Small intestine (tissue), 7 donors: ENCODE results near the gene TIFAB. TPM values are rescaled to one million over a fixed set of nuclear protein-coding genes. Genes with fewer than 3 reads are reported as not detected.
A peak's percentile ranks its signal among the peaks of the same experiment; 100 is the strongest.

ENCODE experiments used
- DNase-seq, 2 donors: peaks; one replicate each; pipeline versions ENCODE4 v3.0.0 to v3.0.0-alpha.2; 2013
- FAIRE-seq: peaks from 2 replicates; lab custom pipeline; 2012; peaks lifted over from hg19 to GRCh38; lab: Jason Lieb, UNC
- H3K27ac ChIP-seq, 3 donors: one replicate each; pipeline ENCODE4 v1.5.1; 2013; ENCODE audit warnings: low read length in 2 of 3, mild to moderate bottlenecking in 2 of 3, control low read depth in 1 of 3, inconsistent platforms in 1 of 3, low read depth in 1 of 3, moderate library complexity in 1 of 3
- H3K27me3 ChIP-seq, 3 donors: one replicate each; pipeline ENCODE4 v1.6.1; 2013; ENCODE audit warnings: low read length in 3 of 3, inconsistent platforms in 1 of 3; ENCODE audit not compliant: control insufficient read depth in 3 of 3, insufficient read depth in 3 of 3
- H3K36me3 ChIP-seq, 3 donors: one replicate each; pipeline ENCODE4 v1.6.1; 2013; ENCODE audit warnings: low read length in 3 of 3, inconsistent platforms in 1 of 3, low read depth in 1 of 3, mild to moderate bottlenecking in 1 of 3, moderate library complexity in 1 of 3; ENCODE audit not compliant: control insufficient read depth in 3 of 3, insufficient read depth in 2 of 3
- H3K4me1 ChIP-seq, 3 donors: one replicate each; pipeline ENCODE4 v1.6.1; 2013; ENCODE audit warnings: low read length in 2 of 3, inconsistent platforms in 1 of 3, low read depth in 1 of 3, mild to moderate bottlenecking in 1 of 3, moderate library complexity in 1 of 3; ENCODE audit not compliant: control insufficient read depth in 3 of 3, insufficient read depth in 2 of 3
- H3K4me3 ChIP-seq, 3 donors: one replicate each; pipeline ENCODE4 v1.5.1; 2013; ENCODE audit warnings: low read length in 3 of 3, control low read depth in 1 of 3, inconsistent platforms in 1 of 3, low read depth in 1 of 3, mild to moderate bottlenecking in 1 of 3, moderate library complexity in 1 of 3
- H3K9me3 ChIP-seq, 2 donors: one replicate each; pipeline ENCODE4 v1.6.1; 2013; ENCODE audit warnings: low read depth in 1 of 2, low read length in 1 of 2; ENCODE audit not compliant: control insufficient read depth in 2 of 2, insufficient read depth in 1 of 2
- WGBS, 3 donors: extraction: QIAGEN DNeasy Blood & Tissue Kit; methylation state at CpG; one replicate each; pipeline ENCODE4 v1.1.7; 2013; 5-methylcytosine and 5-hydroxymethylcytosine counted together
- polyA plus RNA-seq, 4 donors: library from polyadenylated mRNA; stranded (reverse) in 3 of 4; unstranded in 1 of 4; fragments of 200-250 nt in 3 of 4; fragments of 120-200 nt in 1 of 4; gene quantifications; one replicate each; pipeline versions ENCODE4 v1.2.1 to v1.2.3, GENCODE V29; 2013
- donor health status: healthy with polysubstance abuse.
- donor health status: control.
- donor health status: control.
- donor health status: Bipolar disorder and iron deficiency.
- donor health status: healthy.

TIFAB gene
- polyA plus RNA-seq, 4 donors, result 0.07 to 1.4 (median 0.27) TPM; not detected in 1

DNA sequence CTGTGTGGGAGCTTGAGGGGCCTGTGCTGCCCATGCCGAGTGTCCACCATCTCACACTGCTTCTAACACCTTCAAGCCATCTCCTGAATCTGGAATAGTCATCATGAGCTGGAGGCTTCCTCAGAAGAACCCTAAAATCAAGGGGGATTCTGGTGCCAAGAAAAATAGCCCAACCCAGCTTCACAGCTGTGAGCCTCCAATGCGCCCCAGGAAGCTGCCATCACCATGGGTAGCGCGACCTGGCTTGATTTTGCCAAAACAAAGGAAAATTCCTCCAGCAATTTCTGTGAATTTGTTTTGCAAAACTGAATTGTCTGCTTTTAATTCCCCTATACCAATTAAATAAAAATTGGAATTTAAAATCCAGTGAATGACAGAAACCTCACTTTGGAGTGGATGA lies 6.2 kb upstream of the TIFAB start:
- H3K4me3 ChIP-seq, result no peak overlapping the region
- FAIRE-seq, result no peak
- DNase-seq, result no peak
- no peaks in the 10 kb centered on the region for H3K9me3 ChIP-seq
- H3K36me3 ChIP-seq, result no peaks in the 10 kb centered on the region
- peaks cover 0 to 3% (median 0%) of the 10 kb centered on the region in 3 donors for H3K4me1 ChIP-seq
- no peak overlapping the region for H3K27ac ChIP-seq
- peaks cover 0 to 14% (median 0%) of the 10 kb centered on the region in 3 donors for H3K27me3 ChIP-seq
- WGBS, 3 donors, result 96 to 97% (median 97%) methylated on average over 4 of the region's 4 CpGs

DNA sequence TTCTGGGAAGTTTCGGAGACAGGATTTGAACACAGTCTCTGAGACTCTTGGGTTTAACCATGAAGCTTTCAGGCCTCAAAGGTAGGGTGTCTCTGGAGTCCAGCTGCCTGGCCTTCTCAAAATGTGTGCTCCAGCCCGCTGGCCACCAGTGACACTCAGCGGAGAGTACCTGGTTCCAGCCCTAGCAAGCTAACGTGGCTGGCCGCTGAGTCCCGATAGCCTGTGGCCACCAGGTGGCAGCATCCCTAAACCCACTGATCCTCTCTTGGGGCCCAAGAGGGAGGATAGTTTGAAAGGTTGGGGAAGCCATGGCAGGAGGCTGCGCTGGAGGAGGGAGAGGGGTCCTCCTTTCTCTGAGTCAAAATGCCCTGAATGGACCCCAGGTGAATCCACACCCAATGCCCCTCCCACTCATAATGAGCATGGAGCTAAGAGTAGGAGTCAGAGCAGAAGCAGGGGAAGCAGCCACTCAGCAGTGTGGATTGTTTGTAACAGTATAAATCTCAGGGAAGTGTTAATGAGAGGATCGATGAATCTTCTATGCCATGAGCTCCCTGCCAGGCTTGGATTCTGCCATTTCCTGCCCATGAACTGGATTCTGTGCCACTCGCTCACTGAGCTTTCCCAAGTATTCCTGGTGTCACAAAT lies 5.4 kb upstream of the TIFAB start:
- DNase-seq (peak; percentile 64 to 77), FAIRE-seq (no peak)
- H3K9me3 ChIP-seq, result no peaks in the 10 kb centered on the region
- peaks cover 0 to 10% (median 0%) of the 10 kb centered on the region in 3 donors for H3K27me3 ChIP-seq
- no peak overlapping the region for H3K27ac ChIP-seq
- H3K4me3 ChIP-seq, result no peak overlapping the region
- WGBS, 3 donors, result 42 to 46% (median 43%) methylated on average over 9 of the region's 9 CpGs
- peaks cover 0 to 3% (median 0%) of the 10 kb centered on the region in 3 donors for H3K4me1 ChIP-seq
- H3K36me3 ChIP-seq, result no peaks in the 10 kb centered on the region

DNA sequence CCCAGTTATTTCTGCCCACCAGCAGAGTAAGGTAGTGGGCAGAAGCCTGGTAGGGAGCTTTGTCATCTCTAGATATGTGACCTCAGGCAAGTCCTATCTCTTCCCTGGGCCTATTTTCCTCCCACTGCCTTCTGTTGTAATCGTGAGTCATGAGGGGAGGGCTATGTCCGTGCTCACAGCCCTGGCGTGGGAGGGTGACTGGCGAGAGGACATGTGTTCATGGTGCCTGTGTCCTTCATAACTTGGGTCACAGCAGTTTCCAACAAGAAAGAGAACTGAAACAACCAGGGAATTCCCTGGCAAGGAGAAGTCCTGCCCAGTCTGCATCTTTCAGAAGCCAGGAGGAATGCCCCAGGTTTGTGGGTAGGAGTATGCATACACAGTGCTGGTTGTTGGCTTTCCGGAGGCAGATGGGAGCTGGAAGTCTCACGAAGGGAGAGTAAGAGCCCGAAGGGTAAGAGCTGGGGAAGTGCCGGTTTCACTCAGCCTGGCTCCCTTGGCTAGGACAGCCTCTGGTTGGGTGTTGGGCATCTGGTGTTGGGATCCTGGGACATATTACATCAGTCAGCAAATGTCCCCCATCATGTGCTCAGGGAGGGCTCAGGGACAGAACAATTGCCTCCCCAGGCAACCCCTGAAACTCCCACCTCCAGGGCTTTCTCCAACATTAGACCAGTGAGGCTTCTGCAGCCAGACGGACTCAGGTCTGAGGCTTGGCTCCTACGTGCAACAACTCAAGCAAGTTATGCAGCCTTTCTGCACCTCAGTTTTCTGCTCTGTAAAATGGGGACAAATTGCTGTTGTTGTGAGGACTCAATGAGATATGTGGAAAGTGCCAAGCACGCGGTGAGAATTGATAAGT lies 4.3 kb upstream of the TIFAB start:
- Histone ChIP-seq H3K27ac (no peak overlapping the region), H3K4me3 (no peak overlapping the region), H3K9me3 (no peaks in the 10 kb centered on the region), H3K36me3 (no peaks in the 10 kb centered on the region), H3K4me1 (peaks cover 0 to 3% (median 0%) of the 10 kb centered on the region in 3 donors), H3K27me3 (peaks cover 0 to 12% (median 0%) of the 10 kb centered on the region in 3 donors)
- DNase-seq, result no peak
- no peak for FAIRE-seq
- 81 to 83% (median 81%) methylated on average over 12 of the region's 12 CpGs for WGBS, 3 donors

DNA sequence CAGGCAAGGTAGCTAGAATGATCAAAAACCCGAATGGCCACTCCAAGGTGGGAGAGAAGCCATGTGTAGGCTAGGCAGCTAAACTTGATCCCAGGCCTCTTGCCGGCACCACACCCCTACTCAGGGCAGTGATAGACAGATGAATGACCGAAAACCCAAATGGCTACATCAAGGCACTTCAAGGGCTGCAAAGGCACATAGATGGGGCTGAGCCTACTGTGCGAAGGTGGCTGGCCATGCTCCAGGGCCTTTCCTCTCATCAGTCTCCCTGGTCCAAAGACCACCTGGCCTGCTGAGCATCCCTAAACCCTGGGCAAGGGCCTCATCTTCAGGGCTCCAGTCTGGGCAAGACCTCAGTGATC lies 3.7 kb upstream of the TIFAB start:
- FAIRE-seq, result no peak
- Histone ChIP-seq H3K27ac (no peak overlapping the region), H3K27me3 (peaks cover 0 to 11% (median 0%) of the 10 kb centered on the region in 3 donors), H3K9me3 (no peaks in the 10 kb centered on the region), H3K4me3 (no peak overlapping the region), H3K4me1 (peaks cover 0 to 3% (median 0%) of the 10 kb centered on the region in 3 donors), H3K36me3 (no peaks in the 10 kb centered on the region)
- 84 to 92% (median 87%) methylated on average over 4 of the region's 4 CpGs for whole genome bisulfite sequencing, 3 donors
- DNase-seq, result no peak

DNA sequence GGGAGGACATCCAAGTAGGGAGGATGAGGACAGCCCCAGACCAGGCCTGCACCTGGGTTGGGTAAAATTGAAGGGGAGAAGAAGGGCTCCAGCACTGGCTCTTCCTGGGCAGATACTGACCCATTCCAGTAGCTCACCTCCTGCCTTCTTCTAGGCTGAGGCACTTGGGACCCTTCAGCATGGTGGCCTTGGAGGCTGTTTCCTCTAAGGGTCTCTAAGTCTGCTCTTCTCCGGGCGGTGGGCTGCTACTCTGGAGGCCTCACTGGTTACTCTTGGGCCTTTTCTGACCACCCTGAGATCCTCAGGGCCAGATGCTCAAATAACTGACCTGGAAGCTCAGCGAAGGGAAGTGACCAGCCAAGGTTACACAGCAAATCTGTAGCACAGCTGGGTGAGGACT lies 2.8 kb upstream of the TIFAB start:
- no peak overlapping the region for H3K27ac ChIP-seq
- DNase-seq, result no peak
- H3K4me3 ChIP-seq, result no peak overlapping the region
- peaks cover 0 to 3% (median 0%) of the 10 kb centered on the region in 3 donors for H3K4me1 ChIP-seq
- H3K9me3 ChIP-seq, result no peaks in the 10 kb centered on the region
- H3K36me3 ChIP-seq, result no peaks in the 10 kb centered on the region
- peaks cover 0 to 11% (median 0%) of the 10 kb centered on the region in 3 donors for H3K27me3 ChIP-seq
- FAIRE-seq, result no peak
- WGBS, 3 donors, result 78 to 100% (median 94%) methylated on average over 3 of the region's 3 CpGs

DNA sequence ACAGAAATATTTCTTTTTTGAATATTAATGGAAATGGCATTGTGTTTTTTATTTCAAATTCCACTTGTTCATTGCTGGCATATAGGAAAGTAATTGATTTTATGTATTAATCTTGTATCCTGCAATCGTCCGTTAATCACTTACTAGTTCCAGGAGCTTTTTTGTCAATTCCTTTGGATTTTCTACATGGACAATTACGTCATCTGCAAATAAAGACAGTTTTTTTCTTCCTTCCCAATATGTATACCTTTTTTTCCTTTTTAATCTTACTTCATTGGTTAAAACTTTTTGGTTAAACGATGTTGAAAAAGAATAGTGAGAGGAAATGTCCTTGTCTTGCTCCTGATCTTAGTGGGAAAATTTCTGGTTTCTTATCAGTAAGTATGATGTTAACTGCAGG lies 1.5 kb upstream of the TIFAB start:
- Histone ChIP-seq H3K4me3 (no peak overlapping the region), H3K36me3 (no peaks in the 10 kb centered on the region), H3K9me3 (no peaks in the 10 kb centered on the region), H3K27ac (no peak overlapping the region), H3K27me3 (peaks cover 0 to 9% (median 0%) of the 10 kb centered on the region in 3 donors), H3K4me1 (no peaks in the 10 kb centered on the region)
- no peak for DNase-seq
- 79 to 86% (median 79%) methylated on average over 4 of the region's 4 CpGs for WGBS, 3 donors
- no peak for FAIRE-seq

DNA sequence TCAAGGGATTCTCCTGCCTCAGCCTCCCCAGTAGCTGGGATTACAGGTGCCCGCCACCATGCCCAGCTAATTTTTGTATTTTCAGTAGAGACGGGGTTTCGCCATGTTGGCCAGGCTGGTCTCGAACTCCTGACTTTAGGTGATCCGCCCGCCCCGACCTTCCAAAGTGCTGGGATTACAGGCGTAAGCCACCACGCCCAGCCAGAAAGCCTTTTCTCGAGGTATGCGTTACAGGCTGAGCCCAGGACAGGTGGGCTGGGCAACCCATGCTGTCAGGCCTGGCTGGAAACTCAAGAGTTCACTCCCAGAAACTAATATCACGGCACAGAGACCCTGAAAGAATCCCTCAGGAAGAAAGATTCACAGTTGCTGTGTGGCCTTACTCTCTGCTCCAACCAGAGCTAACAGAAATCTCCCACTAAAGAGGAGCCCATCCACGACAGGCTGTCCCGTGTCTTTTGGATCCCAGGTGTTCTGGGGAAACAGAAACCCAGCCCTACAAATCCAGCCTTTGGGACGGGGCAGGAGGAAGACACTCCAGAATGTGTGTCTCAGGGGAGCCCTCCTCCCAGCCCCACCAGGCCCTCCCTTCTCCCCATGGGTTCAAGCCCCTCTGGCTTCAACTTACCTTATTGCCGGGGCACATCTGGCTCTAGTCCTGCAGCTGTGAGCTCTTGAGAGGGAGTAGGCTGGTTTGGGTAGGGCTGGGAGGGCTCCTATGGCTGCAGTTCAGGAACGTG lies 400 bp downstream of the TIFAB start:
- peaks cover 0 to 6% (median 0%) of the 10 kb centered on the region in 3 donors for H3K27me3 ChIP-seq
- no peaks in the 10 kb centered on the region for H3K36me3 ChIP-seq
- H3K4me1 ChIP-seq, result no peaks in the 10 kb centered on the region
- 80 to 86% (median 81%) methylated on average over 17 of the region's 17 CpGs for WGBS, 3 donors
- no peak for DNase-seq
- H3K27ac ChIP-seq, result no peak overlapping the region
- no peak overlapping the region for H3K4me3 ChIP-seq
- H3K9me3 ChIP-seq, result no peaks in the 10 kb centered on the region
- FAIRE-seq, result no peak

DNA sequence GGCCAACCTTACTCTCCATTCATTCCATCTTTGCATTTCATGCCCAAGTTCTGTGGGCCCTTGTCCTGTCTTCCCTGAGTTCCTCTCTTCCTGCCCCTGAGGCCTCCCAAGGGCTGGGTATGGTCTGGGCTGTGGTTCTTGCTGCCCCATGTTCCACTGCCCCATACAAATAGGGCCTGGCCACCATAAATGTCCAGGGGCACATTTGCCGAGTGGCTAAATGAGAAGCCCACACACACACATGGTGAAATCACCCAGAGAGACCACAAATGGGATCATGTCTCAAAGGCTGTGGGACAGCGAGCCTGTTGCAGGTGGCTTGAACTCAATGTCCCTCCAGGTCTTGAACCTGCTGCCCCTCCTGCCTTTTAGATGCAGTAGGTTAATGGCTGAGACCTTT lies 1.2 kb downstream of the TIFAB start:
- H3K9me3 ChIP-seq, result no peaks in the 10 kb centered on the region
- no peak for DNase-seq

More for the DNA sequence above, 1.2 kb downstream of the TIFAB start:
- Histone ChIP-seq H3K27ac (no peak overlapping the region), H3K27me3 (peaks cover 0 to 6% (median 0%) of the 10 kb centered on the region in 3 donors), H3K4me1 (no peaks in the 10 kb centered on the region), H3K4me3 (no peak overlapping the region), H3K36me3 (no peaks in the 10 kb centered on the region)
- WGBS, 3 donors, result 86 to 97% (median 93%) methylated on average over 2 of the region's 2 CpGs
- FAIRE-seq, result no peak
